HG02943 (cell line): ENCODE results near the gene GCHFR.

Experiments used
- ATAC-seq: cut with Tn5 transposase; IDR thresholded peaks from one replicate; pipeline ENCODE4 v1.9.1; 2021; ENCODE audit warnings: mild to moderate bottlenecking, low read depth, moderate library complexity; ENCODE audit not compliant: unreplicated experiment

Gene GCHFR

DNA sequence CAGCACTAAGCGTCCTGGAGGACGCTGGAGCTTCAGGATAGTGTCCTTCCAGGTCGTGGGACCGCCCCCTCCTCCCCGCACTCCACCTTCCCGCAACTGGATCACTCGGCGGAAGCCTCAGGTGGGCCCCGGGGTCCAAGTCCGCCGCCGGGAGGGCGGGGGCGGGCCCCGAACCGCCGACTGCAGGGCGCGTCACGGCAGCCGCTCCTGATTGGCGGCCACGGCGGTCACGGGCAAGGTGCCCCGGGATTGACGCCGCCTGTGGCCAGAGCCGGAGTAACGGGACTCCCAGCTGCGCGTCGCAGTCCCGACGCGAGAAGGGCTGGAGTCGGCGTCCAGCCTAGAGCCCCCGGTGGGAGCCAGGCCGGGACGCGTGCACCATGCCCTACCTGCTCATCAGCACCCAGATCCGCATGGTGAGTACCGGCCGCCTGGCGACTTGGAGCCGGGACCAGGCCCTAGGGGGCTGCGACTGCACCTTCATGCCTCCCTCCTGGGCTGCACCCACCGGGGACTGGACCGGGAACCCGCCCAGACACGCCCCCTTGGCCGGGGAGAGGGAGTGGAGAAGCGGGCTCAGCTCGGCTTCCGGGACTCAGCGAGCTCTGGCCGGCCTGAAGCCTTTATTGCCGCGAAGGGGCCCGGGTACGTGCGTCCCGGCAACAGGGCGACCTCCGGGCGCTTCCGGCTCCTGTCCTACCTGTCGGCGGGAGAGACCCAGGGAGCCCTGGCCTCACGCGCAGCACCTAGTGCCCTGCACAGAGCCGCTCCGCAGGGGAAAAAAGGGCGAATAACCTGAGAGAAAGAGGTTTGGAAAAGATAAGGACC is at the start of gene GCHFR:
GCHFR (plus strand) TSS at position 268 of the 828 bp plus-strand sequence; CDS start at position 381, 113 bp downstream.
- ATAC-seq = no peak

DNA sequence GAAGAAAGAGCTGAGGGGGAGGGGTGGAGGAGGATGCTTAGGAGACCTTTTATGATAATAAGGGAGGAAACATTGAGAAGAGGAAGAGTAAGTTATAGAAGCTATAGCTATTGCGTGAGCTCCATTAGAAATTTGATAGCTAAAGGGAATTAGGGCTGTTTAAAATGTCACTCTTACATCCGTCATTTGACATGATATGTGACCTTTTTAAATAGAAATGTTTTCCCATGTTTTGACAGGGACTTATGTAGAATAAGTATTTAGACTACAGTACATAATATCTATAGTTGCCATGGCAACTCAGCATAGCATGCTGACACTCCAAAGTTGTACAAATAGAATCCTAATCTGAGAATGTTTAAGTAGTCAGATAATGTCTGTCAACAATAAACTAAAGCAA is 49.7 kb upstream of the GCHFR start:
- no peak for ATAC-seq

DNA sequence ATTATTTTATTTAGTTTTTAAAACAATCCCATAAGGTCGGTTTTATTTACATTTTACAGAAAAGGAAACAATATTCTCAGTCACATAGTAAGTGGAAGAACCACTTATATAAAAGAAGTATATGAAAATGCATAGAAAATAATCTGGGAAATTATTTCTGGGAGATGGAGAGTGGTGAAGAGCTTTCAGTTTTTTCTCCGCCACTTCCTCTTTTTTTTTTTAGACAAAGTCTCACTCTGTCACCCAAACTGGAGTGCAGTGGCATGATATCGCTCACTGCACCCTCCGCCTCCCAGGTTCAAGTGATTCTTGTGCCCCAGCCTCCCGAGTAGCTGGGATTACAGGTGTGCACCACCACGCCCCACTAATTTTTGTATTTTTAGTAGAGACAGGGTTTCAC is 47.7 kb upstream of the GCHFR start:
- no peak for ATAC-seq

DNA sequence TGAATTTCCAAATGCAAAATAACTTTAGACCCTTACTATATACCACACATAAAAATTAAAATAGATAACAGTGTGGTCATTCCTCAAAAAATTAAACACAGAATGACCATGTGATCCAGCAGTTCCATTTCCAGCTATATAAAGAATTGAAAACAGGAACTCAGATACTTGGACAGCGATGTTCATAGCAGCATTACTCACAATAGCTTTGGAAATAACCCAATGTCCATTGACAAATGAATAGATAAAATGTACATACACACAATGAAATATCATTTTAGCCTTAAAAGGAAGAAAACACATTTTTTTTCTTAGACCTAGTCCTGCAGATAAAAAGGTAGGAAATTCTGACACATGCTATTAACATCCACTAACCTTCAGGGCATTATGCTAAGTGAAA is 42.2 kb upstream of the GCHFR start:
- ATAC-seq = no peak

DNA sequence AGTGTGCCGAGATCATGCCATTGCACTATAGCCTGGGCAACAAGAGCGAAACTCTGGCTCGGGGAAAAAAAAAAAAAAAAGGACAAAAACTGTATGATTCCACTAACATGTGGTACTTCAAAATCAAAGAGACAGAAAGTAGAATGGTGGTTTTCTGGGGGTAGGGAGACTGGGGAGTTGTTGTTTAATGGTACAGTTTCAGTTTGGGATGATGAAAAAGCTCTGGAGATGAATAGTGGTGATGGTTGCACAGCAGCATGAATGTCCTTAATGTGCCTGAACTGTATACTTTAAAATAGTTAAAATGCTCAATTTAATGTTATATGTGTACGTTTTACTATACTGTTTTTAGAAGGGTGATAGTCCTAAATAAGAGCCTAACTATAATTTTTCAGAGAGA is 41.5 kb upstream of the GCHFR start:
- ATAC-seq = no peak

DNA sequence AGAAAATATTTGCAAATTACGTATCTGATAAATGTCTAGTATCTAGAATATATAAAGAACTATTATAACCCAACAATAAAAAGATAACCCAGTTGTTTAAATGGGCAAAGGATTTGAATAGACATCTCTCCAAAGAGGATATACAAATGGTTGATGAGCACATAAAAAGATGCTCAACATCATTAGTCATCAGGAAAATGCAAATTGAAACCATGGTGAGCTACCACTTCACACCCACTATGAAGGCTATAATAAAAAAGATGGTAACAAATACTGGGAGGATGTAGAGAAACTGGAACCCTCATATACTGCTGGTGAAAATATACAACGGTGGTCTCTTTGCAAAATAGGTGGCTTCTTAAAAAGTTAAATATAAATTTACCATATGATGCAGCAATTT is 40.9 kb upstream of the GCHFR start:
- ATAC-seq = no peak

DNA sequence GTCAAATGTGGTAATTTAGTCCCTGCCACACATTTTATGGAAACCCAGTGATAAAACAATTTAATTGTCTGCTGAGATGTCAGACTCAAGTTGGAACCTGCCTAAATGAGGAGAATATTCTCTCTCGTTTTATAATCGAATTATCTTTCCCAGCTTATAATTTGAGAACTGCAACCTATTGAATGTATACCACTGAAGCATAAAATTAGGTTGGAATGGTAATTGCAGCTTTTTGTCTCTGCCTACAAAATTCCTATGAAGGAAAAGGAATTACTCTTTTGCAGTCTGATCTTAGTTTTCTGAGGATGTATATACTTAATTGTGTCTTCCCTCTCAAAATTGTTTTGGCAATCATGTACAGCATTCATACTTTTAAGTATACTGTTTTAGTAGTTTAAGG is 39.9 kb upstream of the GCHFR start:
- ATAC-seq = no peak

DNA sequence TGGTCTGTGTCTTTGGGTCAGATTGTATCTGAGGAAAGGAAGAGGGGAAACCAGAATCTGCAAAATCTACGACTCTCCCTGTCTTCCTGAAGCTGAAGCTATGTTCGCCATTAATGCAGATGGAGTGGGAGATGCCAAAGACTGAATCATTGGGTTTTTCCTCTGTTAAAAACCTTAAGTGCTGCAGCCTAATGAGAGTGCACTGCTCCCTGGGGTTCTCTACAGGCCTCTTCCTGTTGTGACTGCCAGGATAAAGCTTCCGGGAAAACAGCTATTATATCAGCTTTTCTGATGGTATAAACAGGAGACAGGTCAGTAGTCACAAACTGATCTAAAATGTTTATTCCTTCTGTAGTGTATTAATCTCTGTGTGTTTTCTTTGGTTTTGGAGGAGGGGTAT is 32.8 kb upstream of the GCHFR start:
- ATAC-seq = no peak

DNA sequence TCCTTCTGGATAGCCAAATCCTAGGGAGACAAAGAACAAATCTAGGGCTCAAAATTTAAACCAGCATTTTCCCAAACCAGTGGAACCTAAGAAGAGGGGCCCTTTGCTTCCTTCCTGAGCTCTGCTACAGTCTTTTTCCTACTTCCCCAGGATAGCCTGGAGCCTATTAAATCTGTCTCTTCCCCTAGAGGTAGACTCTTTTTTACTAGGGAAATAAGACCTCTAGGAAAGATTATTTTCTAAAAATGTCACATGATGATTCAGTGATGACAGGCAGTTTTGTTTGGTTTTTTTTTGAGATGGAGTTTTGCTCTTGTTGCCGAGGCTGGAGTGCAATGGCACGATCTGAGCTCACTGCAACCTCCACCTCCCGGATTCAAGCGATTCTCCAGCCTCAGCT is 27.3 kb upstream of the GCHFR start:
- no peak for ATAC-seq

DNA sequence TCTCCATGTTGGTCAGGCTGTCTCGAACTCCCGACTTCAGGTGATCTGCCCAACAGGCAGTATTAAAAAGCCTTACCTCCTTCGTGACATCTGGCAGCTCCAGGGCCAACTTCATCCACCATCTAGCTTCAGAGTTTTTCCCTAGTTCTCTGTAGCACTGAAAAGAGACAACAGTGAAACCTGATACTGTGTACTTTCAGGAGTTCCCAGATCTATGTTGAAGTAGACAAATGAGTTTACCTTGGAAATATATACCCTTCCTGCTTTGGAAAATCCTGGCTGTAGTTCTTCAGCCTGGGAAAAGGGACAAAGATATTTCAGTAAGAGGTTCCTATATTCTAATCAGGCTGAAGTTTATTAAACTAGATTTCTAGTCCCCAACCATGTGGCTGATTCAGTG is 26.8 kb upstream of the GCHFR start:
- ATAC-seq = no peak

DNA sequence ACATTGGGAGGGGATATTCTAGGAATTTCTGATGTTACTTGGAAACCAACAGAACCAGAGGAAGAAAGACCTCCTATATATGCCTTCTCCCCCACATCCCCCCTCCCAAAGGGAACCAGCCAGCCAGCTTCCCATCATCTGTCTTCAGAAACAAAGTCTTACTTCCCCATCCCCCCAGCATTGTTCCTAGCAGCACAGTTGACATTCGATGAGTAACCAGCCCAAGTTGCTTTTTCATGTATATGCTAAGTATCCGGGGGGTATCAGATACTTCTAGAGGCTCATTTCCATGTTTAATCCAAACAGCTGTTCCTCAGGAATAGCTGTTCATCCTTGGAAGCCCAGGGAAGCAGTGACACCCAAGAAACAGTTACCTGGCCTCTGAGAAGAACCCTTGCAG is 24.8 kb upstream of the GCHFR start:
- ATAC-seq = no peak

DNA sequence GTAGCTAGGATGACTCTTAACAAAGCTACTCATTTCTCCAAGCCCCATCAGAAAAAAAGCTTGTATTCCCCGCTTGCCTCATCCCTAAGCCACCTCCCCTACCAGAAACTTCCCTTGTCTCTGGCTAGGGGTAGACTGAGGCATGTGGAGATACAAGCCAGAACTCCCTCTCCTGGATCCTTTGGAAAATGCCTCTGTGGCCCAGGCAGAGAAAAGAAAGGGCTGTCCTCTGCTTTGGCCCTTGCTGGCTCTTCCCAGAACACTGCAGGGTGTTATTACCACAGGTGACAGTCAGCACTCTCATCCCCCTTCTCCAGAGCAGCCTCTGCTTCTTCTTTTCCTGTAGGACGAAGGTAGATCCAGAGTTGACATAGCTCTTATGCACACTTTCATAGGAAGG is 24.0 kb upstream of the GCHFR start:
- no peak for ATAC-seq

DNA sequence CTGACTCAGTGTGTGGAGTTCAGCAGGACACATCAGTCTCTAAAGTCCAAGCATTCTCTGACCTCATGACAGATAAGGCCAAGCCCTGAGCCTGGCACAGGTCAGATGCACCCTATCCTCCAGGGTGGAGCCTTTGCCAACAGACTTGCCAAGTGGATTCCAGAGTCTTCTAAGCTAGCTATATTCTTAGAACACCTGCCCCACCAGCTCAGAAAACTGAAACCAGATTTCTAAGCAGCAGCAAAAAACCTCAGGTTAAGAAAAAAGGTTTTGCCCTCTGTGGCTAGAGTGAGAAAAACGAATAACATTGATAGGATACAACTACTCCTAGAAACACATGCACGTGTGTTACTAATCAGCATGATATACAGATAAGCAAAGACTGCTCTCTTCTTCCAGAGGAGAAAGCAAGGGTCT is 20.4 kb upstream of the GCHFR start:
- ATAC-seq = no peak

DNA sequence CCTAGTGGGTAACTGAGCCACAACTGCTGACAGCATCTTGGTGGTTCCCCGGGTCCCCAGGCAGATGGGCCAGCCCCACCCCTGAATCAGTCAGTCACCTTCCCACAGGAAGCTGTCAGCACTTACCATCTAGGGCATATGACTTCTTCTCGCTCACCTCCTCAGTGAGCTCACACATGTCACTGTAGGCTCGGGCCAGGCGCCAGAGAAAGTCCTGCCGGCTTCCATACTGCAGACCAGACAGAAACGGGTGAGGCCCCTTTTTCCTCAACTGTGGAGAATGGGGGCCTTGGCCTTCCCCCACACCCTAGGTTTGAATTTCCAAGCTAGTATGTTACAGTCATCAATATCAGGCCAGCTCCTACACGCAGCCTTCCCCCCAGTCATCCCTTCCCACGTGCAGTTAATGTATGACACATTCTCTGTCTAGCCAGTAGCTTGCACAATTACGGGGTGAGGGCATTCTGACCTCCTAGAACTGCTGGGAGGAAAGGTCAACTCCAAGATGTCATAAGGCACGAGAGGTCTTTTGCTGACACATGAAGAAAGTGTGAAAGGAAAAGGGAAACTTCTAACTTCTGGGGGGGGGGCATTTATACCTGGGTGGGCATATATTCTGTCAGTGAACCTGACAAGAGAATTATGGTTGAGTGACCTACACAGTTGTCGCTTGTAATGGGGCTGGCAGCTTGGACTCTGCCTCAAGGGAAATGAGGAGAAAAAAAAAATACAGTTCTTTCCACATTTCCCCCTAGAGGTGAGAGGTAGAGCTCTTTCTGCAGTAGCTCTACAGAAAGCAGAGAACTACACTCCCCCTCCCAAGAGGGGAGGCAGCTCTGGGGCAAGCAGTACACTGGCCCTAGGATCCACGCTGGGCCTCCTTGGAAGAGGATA is 19.7 kb upstream of the GCHFR start:
- ATAC-seq = no peak

DNA sequence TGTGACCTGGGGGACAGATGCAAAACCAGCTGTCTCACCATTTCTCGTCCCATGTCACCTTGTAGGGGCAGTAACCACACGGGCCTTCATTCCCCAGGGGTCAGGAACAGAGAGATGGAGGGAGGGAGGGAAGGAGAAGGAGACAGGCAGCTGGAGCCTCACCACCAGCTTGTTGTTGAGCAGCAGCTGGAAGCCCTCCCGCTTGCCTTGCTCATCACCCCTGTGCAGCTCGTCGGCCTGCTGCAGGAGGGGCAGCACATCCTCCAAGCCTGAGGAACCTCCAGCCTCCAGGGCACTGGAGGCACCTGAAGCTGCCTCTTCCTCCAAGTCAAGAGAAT is 19.1 kb upstream of the GCHFR start:
- ATAC-seq = no peak

DNA sequence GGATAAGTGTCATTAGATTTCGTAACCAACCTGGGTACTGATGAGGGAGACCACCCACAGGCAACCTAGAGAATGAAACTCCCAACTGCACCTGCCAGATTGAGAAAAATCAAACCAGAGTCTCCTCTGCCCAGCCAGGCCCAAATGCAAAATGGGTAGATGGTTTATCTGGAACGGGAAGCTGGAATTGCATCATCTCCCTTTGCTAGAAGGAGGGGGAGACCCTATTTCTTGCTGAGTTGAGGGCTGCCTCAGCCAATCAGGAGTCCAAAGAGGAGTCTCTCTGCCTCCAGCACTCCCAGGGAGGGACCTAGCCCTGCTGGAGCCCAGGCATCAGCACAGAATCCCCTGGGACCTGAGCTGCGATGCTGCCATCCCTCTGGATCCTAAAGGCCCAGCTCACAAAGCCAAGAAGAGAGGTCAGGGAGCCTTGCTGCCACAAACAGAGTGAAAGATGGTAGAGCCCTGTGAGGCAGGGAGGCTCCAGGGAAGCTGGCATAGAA is 16.9 kb upstream of the GCHFR start:
- no peak for ATAC-seq

DNA sequence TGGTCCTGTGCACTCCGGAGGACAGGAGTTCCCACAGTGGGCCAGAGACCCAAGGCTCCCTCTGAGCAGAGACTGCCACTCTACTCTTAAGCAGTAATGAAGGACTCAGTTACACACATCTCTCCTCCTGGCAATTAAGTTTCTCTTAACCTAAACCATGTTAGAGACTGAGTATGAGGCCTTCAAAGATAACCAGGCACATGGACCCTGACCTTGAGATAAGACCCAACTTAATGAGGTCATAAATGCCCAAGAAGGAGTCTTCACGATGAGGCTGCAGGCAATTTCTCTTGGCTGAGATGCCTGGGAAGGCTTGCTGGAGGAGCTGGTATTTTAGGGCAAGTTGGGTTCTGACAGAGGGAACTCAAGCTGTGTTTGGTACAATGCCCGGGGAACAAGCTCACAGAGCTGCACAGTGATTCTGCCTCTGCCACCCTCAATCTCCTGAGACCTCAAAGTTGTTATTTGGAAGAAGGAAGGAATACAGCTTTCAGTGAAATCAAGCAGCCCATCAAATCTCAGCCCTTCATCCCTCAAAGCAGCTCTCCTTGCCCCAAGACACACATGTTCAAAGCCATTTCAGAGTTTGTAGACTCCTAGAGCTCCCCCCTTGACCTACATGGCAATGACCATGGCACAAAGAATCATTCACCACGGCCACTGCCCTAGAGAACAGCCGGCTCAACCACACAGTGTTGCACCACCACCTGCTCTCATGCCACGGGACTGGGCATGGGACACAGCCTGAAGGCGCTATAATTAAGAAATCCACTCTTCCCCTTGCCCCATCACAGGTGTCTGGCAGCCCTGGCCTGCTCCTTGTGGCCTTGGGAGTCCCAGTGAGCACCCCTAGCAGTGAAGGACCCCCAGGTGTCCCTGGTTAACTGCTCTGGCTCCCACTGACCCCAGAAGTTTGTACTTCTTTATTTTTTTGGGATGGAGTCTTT is 15.9 kb upstream of the GCHFR start:
- ATAC-seq = no peak

DNA sequence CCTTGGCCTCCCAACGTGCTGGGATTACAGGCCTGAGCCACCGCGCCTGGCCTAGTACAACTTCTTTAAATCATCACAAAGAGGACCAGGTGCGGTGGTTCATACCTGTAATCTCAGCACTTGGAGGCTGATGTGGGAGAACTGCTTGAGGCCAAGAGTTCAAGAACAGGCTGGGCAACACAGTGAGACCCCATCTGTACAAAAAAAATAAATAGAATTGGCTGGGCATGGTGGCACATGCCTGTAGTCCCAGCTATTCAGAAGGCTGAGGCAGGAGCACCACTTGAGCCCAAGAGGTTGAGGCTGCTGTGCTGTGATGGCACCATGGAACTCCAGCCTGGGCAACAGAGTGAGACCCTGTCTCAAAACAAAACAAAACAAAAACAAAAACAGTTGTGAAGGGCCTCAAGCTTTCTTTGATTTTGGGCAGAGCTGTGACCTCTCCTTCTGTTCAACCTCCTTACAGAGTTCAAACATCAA is 14.7 kb upstream of the GCHFR start:
- no peak for ATAC-seq

DNA sequence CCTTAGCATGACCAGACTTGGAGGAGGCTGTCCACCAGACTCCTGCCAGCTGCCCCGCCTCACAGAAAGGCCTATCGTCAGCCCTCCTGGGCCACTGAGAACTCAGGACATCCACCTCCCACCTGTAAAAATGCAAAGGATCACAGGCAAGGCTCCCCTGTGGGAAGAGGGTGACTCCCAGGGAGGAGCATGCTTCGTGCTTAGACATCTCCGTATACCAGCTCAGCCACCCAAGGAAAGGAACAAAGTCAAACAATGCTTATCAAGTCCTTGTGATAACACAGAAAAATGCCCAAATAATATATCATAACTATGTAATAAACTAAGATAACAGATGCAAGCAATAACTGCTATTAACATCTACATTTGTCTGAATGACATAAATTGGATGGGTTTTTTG is 13.0 kb upstream of the GCHFR start:
- no peak for ATAC-seq

DNA sequence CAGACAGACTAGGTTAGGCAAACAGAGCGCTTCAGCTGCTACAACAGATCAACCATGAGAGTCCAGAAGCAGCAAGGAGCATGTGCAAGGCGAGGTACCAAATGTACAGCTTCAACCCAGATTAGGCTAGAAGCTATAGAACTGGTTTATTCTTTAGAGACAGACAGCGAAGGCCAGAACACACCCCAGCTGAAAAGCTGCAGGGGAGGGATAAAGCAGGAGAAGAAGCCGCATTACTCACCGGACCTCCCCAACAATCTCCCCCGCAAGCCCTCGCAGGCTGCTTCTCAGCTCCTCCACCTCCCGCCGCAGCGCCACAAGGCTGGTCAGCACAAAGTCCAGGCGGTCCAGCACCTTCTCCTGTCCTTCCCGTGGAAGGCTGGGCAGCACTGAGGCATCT is 12.1 kb upstream of the GCHFR start:
- ATAC-seq = no peak

DNA sequence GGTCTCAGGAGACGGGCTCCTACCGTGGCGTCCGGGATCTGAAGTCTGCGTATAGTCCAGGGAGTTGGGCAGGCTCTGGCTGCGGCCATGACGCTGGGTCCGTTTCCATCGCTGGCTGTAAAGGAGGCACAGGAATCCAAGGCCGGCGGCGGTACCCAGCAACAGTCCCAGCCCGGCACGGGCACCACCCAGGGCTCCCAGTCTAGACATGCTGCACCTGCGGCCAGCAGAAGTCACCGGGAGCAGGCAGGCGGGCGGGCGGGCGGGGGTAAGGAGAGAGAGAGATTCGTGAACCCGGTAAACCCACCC is 9.3 kb upstream of the GCHFR start:
- ATAC-seq = no peak
